Stomach (tissue), 9 donors: ENCODE data around the gene SDCCAG8. TPM values are rescaled to one million over a fixed set of nuclear protein-coding genes. Genes with fewer than 3 reads are reported as not detected.

Experiments
- DNase-seq, 2 donors: peaks; one replicate each; pipeline versions ENCODE4 v3.0.0 to v3.0.0-alpha.2; 2013 to 2019
- H3K27ac ChIP-seq, 5 donors: fragments of 200-600 bp in 4 of 5; sonication (generic) in 4 of 5; one replicate each; pipeline ENCODE4 v1.5.1; 2013 to 2019; ENCODE audit warnings: mild to moderate bottlenecking in 1 of 5, moderate library complexity in 1 of 5
- H3K27me3 ChIP-seq, 3 donors: fragments of 200-600 bp; sonication (generic); one replicate each; pipeline ENCODE4 v1.5.1; 2017 to 2019; ENCODE audit warnings: mixed run types in 1 of 3
- H3K36me3 ChIP-seq, 4 donors: fragments of 200-600 bp; sonication (generic); 1 replicate in 3 of 4; 2 replicates in 1 of 4; pipeline ENCODE4 v1.5.1; 2016 to 2019
- H3K4me1 ChIP-seq, 4 donors: fragments of 200-600 bp; sonication (generic); one replicate each; pipeline ENCODE4 v1.5.1; 2016 to 2019
- H3K4me3 ChIP-seq, 4 donors: fragments of 200-600 bp; sonication (generic) in 3 of 4; one replicate each; pipeline ENCODE4 v1.5.1; 2016 to 2019; ENCODE audit warnings: mild to moderate bottlenecking in 1 of 4
- H3K9me3 ChIP-seq, 4 donors: fragments of 200-600 bp; sonication (generic); one replicate each; pipeline ENCODE4 v1.5.1; 2016 to 2019
- CTCF ChIP-seq, 7 experiments: fragments of 450-650 bp in 4 of 7; fragments of 200-600 bp in 3 of 7; sonication (generic) in 3 of 7; IDR thresholded peaks; one replicate each; pipeline ENCODE4 v1.5.1; 2016 to 2019; ENCODE audit warnings: antibody characterized with exemption in 7 of 7, control low read depth in 2 of 7, mild to moderate bottlenecking in 1 of 7
- EP300 ChIP-seq: sonication (generic); formaldehyde crosslinking; IDR thresholded peaks from one replicate; pipeline ENCODE4 v1.6.1; 2017; ENCODE audit warnings: antibody characterized with exemption
- POLR2A ChIP-seq, 4 donors: fragments of 450-650 bp; IDR thresholded peaks; one replicate each; pipeline ENCODE4 v1.6.1; 2016; ENCODE audit warnings: antibody characterized with exemption in 4 of 4, control low read depth in 2 of 4, mild to moderate bottlenecking in 1 of 4, moderate library complexity in 1 of 4
- POLR2AphosphoS5 ChIP-seq, 3 donors: sonication (generic); formaldehyde crosslinking; IDR thresholded peaks; one replicate each; pipeline ENCODE4 v1.6.1; 2016; ENCODE audit warnings: antibody characterized with exemption in 3 of 3
- WGBS, 5 donors: extraction: QIAGEN DNeasy Blood & Tissue Kit in 3 of 5; methylation state at CpG; one replicate each; pipeline versions ENCODE4 v1.1.5 to v1.1.7; 2013 to 2018; 5-methylcytosine and 5-hydroxymethylcytosine counted together
- intact Hi-C: fragments of 100-400 bp; cut with DNase I; formaldehyde crosslinking; loops from one replicate; pipeline ENCODE4 v1.15.1; 2023; ENCODE audit warnings: low total_unique reads
- polyA plus RNA-seq, 3 donors: library from polyadenylated mRNA; stranded (reverse); fragments of 200-250 nt; gene quantifications; one replicate each; pipeline ENCODE4 v1.2.3, GENCODE V29; 2013
- total RNA-seq, 5 donors: library from RNA; depleted of rRNA; stranded (reverse); fragments of >200 nt; gene quantifications; one replicate each; pipeline versions ENCODE4 v1.1.0 to v1.2.3, GENCODE V29; 2014 to 2016
- donor health status: healthy with polysubstance abuse.
- donor health status: Bipolar disorder and iron deficiency.
- donor health status: healthy.

The SDCCAG8 gene
- total and polyA plus RNA-seq, 8 donors = 16.3 to 184 (median 24.5) TPM

- no peak for TF ChIP-seq POLR2A (IDR thresholded peaks at IDR 0.05)
- no peak for TF ChIP-seq EP300
- TF ChIP-seq POLR2AphosphoS5 (IDR thresholded peaks at IDR 0.05) = no peak
- TF ChIP-seq CTCF (IDR thresholded peaks at IDR 0.05) = no peak
- Histone ChIP-seq H3K4me1 (peaks cover 0 to 4% (median 0%) of the 10 kb centered on the region in 4 donors), H3K27ac (no peak overlapping the region), H3K27me3 (no peaks in the 10 kb centered on the region), H3K9me3 (no peaks in the 10 kb centered on the region), H3K36me3 (peaks cover 0 to 54% (median 16%) of the 10 kb centered on the region in 4 donors), H3K4me3 (no peak overlapping the region)
- intact Hi-C loops = no loop called here
- DNase-seq = no peak
- WGBS, 5 donors = 85 to 96% (median 93%) methylated on average over 3 of the region's 3 CpGs
Measured at GRCh38 chr1:243510928-243511327, 255.1 kb downstream of the SDCCAG8 start.

DNA sequence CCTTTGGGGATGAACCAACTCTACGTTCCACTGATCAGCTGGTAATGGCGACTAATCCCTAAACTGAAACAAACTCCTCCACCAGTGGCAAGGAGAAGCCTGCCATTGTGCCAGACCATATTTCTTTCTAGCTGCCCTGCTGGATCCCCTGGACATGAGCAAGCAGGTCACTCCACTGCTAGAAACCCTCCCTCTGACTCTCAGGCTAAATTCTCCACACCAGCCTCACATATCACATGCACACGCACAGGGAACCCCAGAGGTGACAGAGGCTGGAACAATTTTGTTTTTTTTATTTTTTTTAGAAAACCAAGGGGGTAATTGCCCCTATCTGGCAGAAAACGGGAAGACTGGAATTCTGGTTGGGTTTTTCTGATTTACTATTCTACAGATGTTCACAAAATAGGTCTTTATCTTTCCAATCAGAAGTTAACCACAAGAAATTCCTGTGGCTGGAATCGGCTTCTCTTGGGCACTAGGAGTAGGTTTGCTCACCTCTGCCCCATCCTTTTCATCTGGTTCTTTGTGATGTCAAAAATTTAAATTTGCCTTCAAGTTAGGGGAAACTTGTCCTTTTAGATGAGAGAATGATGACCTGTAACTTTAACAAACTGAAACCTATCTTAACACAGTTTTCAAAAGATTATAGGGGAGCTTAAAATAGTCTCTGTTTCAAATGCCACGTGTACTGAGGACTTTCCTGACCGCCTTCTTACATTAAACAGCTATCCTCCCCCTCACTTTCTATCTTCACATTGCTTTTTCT, 258.1 kb downstream of the SDCCAG8 start:
- H3K9me3 ChIP-seq = peaks cover 0 to 2% (median 0%) of the 10 kb centered on the region in 4 donors
- H3K4me3 ChIP-seq = no peak overlapping the region
- no peak for TF ChIP-seq POLR2A (IDR thresholded peaks at IDR 0.05)
- no peak for TF ChIP-seq POLR2AphosphoS5 (IDR thresholded peaks at IDR 0.05)
- TF ChIP-seq CTCF (IDR thresholded peaks at IDR 0.05) = no peak
- TF ChIP-seq EP300 = no peak
- H3K36me3 ChIP-seq = peaks cover 0 to 39% (median 13%) of the 10 kb centered on the region in 4 donors
- WGBS, 5 donors = 61 to 74% (median 65%) methylated on average over 7 of the region's 7 CpGs
- H3K27ac ChIP-seq = no peak overlapping the region
- intact Hi-C loops = no loop called here
- H3K27me3 ChIP-seq = no peaks in the 10 kb centered on the region
- no peaks in the 10 kb centered on the region for H3K4me1 ChIP-seq
- no peak for DNase-seq

DNA sequence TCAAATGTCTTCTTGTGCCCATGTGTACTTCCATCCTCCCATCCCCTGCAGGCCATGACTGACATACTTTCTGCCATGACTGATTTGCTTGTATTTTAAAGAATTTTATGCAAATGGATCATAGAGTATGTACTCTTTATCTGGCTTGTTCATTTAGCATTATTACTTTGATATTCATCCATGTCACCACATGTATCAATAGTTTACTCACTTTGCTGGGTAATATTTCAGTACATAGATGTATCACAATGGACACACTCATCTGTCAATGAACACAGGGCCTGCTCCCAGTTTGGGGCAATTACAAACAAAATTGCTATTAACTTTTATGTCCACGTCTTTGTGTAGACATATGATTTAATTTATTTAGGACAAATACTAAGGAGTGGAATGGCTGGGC, 259.1 kb downstream of the SDCCAG8 start:
- H3K36me3 ChIP-seq = peaks cover 0 to 30% (median 13%) of the 10 kb centered on the region in 4 donors
- WGBS, 5 donors = 67 to 90% (median 83%) methylated on average over 1 of the region's 1 CpG
- DNase-seq = no peak
- no peaks in the 10 kb centered on the region for H3K4me1 ChIP-seq
- peaks cover 0 to 2% (median 0%) of the 10 kb centered on the region in 4 donors for H3K9me3 ChIP-seq
- TF ChIP-seq POLR2AphosphoS5 (IDR thresholded peaks at IDR 0.05) = no peak
- no peak for TF ChIP-seq POLR2A (IDR thresholded peaks at IDR 0.05)
- TF ChIP-seq EP300 = no peak
- TF ChIP-seq CTCF (IDR thresholded peaks at IDR 0.05) = no peak
- no peak overlapping the region for H3K27ac ChIP-seq
- H3K27me3 ChIP-seq = no peaks in the 10 kb centered on the region
- intact Hi-C loops = no loop called here
- H3K4me3 ChIP-seq = no peak overlapping the region

DNA sequence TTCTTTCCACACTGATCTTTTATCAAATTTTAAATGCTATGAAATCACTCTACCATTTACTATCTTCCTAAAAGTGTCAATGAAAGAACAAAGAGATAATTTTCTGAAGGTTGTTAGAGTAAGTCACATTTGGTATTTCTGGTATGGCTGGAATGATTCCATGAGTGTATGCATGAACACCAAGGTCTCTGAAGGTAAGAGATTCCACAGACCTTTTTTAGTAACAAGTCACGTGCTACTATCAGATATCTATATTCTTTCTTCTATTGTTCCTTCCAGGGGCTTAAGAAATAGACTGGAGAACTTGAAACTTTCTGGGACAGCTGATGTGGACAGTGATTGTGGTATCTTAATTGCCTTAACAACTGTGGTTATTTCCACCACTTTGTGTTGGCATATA, 265.0 kb downstream of the SDCCAG8 start:
- Histone ChIP-seq H3K4me3 (no peak overlapping the region), H3K27ac (no peak overlapping the region), H3K4me1 (peaks cover 0 to 6% (median 2%) of the 10 kb centered on the region in 4 donors), H3K9me3 (peaks cover 0 to 2% (median 0%) of the 10 kb centered on the region in 4 donors), H3K36me3 (peaks cover 0 to 15% (median 3%) of the 10 kb centered on the region in 4 donors), H3K27me3 (no peaks in the 10 kb centered on the region)
- DNase-seq = no peak
- no peak for TF ChIP-seq POLR2A (IDR thresholded peaks at IDR 0.05)
- TF ChIP-seq CTCF (IDR thresholded peaks at IDR 0.05) = no peak
- WGBS, 5 donors = 48 to 77% (median 59%) methylated on average over 1 of the region's 1 CpG
- intact Hi-C loops = no loop called here
